Fibroblast of gingiva (primary cell): Measurements from ENCODE around the gene TUFT1.

Source experiments
- DNase-seq: peaks from one replicate; pipeline ENCODE4 v3.0.0-alpha.2; 2011; ENCODE audit warnings: low read depth

TUFT1 gene, protein sequence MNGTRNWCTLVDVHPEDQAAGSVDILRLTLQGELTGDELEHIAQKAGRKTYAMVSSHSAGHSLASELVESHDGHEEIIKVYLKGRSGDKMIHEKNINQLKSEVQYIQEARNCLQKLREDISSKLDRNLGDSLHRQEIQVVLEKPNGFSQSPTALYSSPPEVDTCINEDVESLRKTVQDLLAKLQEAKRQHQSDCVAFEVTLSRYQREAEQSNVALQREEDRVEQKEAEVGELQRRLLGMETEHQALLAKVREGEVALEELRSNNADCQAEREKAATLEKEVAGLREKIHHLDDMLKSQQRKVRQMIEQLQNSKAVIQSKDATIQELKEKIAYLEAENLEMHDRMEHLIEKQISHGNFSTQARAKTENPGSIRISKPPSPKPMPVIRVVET

GRCh38 chr1:151540021-151540981 lies at the start of gene TUFT1:
Gene TUFT1 (plus strand): TSS chr1:151540309. CDS start chr1:151540367, 58 bp downstream.
- DNase-seq, result peak; percentile 75

GRCh38 chr1:151491641-151492040 lies 48.5 kb upstream of the TUFT1 start:
- DNase-seq, result no peak

DNA sequence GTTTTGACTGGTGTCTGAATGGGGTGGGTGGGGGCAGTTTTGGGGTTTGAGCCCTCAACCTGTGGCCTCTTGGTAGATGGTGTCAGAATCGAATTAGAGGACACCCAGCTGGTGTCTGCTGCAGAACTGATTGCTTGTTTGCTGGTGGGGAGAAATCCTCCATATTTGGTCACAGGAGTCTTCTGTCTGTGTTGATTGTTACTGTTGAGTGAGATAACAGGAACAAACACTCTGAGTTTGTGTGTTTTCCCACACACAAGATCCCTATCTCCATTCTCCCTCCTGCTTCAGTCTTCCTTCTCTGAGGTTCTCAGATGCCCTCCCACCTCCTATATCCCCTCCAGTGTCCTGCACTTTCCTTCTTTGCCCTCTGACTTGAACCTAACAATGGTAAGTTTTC lies 48.0 kb upstream of the TUFT1 start:
- DNase-seq, result no peak

- no peak for DNase-seq
Measured at GRCh38 chr1:151493042-151493441, 47.1 kb upstream of the TUFT1 start.

DNA sequence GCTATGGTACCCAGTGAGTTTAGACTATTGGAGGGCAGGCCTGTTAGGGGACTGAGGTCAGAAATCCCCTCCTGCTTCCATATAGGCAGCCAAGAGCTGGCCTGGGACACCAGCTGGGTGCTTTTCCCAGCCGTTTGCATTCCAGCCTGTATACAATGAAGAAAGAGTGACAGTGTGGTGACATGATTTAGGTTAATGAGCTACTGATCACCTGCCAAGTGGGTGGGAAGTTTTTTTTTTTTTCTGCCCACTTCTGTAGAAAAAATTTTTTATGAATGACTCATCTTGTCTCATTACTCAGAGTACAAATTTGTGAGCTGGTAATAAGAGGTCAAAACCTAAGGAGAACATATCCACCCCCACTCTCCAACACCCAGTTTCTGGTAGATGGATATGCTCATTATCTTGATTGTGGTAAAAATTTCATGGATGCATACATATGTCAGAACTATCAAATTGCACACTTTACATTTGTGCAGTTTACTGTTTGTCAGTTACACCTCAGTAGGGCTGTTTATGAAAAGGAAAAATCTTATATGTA lies 45.3 kb upstream of the TUFT1 start:
- DNase-seq, result peak; percentile 44

- DNase-seq, result no peak
Measured at GRCh38 chr1:151495316-151495715, 44.8 kb upstream of the TUFT1 start.

GRCh38 chr1:151499365-151499764 lies 40.7 kb upstream of the TUFT1 start:
- no peak for DNase-seq

DNA sequence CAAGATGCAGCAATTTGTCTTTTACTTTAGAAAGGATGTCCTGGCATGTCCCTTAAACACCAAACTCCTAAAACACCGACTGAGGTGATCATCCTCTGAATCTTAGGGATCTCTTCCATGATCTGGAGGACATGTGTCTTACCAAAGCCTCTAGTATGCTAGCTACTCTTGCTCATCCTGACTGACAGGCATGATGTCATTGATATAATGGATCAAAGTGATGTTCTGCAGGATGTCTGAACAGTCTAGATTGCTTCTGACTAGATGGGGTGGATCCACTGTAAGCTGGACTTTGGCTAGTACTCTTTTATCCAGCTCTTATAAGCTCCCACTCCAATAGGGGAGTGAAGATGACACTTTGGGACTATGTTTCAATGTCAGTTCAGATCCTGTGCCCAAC lies 40.2 kb upstream of the TUFT1 start:
- no peak for DNase-seq

GRCh38 chr1:151501474-151501873 lies 38.6 kb upstream of the TUFT1 start:
- no peak for DNase-seq

- no peak for DNase-seq
Measured at GRCh38 chr1:151502035-151502700, 37.9 kb upstream of the TUFT1 start.

DNA sequence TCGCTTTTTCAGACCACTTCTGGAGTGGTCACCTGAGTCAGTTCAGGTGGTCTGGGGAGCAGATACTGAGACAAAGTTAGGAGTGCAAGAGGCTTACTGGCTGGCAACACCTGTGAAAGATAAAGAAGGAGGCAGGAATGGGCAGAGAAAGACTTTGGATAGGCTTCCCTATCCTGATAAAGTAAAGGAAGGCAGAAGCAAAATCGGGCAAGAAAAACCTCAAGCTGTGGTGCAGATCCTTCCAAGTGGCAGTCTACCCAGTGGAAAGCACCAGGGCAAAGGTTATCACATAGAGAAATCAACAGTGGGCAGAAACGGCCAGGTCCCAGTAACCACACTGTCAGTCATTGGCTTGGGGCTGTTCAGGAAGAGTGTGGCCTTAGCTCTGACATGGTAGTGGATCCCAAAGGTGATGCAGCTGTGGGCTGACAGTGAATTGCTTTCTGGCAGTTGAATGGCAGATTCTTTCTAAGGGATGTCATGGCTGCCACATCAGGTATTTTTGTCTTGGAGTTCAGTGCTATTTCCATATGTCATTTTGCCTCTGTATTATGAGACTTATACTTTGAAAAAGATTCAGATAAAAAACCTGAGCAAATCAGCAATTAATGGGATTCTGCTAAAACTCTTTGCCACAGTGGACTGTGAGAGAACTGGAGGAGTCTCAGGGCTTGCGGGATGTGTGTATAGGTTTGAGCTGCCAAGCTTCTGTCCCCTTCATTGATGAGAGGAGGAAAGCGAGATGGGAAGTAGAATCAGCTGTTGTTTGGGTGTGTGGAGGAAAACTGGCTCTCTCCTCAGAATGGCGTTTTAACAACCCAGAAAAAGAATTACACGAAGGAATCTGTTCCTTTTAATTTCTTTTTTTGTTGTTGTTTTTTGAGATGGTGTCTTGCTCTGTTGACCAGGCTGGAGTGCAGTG lies 37.0 kb upstream of the TUFT1 start:
- DNase-seq, result no peak

DNA sequence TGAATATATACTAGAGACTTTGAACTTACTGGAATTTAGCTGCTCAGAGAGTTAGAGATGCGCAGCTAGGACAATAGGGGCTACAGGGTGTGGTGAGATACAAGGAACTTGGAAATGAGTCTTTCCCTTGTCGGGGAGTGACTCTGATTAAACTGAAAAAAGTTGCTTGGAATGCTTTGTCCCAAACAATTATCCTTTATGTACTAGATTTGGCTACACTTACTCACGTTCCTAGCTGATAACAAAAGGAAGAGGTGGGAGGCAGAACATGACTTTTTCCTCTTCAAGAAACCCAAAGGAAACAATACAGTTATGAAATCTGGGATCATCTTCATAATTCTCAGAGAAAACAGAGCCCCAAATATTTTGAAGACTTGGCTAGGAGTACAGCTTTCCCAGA lies 35.9 kb upstream of the TUFT1 start:
- no peak for DNase-seq

DNA sequence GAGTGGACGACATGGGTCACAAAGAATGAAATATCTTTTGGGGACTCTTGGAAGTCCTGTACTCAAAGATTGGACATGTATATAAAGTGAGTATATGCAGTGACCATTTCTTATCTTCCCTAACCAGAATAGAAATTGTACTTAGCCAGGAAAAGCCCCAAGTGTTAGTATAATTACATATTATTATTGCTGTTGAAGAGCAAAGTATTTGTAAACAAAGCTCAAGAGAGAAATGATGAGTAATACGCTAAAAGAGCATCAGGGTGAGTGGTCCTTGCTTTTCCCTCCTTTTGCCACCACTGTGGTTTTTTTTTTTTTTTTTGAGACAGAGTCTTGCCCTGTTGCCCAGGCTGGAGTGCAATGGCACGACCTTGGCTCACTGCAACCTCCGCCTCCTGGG lies 35.4 kb upstream of the TUFT1 start:
- no peak for DNase-seq

DNA sequence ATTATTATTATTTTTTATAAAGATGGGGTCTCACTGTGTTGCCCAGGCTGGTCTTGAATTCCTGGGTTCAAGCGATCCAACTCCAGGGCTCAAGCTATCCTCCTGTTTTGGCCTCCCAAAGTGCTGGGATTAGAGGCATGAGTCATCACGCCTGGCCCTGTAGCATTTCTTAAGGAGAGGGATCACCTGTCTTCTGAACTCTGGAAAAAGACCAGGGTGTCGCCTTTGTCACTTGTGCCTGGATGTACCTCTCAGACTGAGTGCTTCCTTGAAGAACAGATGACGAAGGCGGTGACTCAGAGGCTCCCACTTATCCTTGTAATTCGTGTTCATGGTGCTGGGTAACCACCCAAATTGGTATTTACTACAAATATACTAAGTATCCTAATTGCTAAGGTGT lies 31.3 kb upstream of the TUFT1 start:
- no peak for DNase-seq

- no peak for DNase-seq
Measured at GRCh38 chr1:151509350-151510019, 30.6 kb upstream of the TUFT1 start.

- no peak for DNase-seq
Measured at GRCh38 chr1:151510020-151510405, 30.1 kb upstream of the TUFT1 start.

DNA sequence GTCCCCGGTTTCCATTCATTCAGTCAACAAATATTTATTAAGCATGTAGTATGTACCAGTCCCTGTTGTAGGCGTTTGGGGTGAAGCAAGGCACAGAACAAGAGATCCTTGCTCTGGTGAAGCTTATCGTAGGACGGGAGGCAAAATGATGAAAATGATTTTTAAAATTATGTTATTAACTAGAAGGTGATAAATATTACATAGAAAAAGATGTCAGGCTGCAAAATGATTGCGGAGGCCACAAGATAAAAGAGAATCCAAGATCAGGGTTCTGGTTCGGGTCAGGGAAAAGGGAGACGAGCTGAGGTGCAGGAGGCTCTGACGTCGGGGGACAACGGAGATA lies 29.5 kb upstream of the TUFT1 start:
- no peak for DNase-seq

DNA sequence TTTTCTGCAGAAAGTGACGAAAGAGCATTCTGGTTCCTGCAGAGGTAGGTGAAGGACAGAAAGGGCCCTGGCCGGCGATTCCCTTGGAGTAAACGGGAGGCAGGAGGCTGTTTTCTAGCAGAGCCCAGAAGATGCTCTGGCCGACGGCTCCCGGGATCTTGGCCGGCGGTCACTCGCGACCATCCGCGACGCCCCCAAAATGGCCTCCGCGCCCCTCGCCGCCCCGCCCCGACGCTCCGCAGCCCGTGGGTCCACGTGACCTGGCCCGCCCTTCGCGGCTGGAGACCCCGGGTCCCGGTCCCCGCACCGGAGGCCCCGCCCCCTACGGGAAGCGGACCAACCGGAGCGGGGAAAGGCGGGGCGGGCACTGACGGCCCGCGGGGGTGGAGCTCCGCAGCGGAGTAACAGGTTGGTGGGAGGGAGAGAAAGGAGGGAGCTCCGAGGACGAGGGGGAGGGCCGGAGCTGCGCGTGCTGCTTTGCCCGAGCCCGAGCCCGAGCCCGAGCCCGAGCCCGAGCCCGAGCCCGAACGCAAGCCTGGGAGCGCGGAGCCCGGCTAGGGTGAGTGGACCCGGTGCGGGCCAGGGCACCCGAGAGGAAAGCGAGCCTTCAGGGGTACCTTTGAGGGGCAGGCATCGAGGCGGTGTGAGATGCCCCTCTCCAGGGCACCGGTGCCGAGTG lies 29.0 kb upstream of the TUFT1 start, which contains the start of gene CGN:
Gene CGN (plus strand): TSS at position 431 of the 679 bp plus-strand sequence. CDS start 7,133 bp downstream, outside the sequence.
- DNase-seq, result peak; percentile 43

- DNase-seq, result no peak
Measured at GRCh38 chr1:151511636-151512215, 28.4 kb upstream of the TUFT1 start.

GRCh38 chr1:151512326-151512725 lies 27.8 kb upstream of the TUFT1 start:
- DNase-seq, result no peak
